GM21723 (cell line): ENCODE measurements around the gene IGF1R.

Experiments used
- ATAC-seq: cut with Tn5 transposase; IDR thresholded peaks from one replicate; pipeline ENCODE4 v1.9.1; 2021; ENCODE audit warnings: mild to moderate bottlenecking, moderate library complexity; ENCODE audit not compliant: unreplicated experiment

IGF1R gene

GRCh38 chr15:98743177-98743576 is 94.8 kb downstream of the IGF1R start:
- no peak for ATAC-seq

- no peak for ATAC-seq
Measured at GRCh38 chr15:98744506-98744905, 96.2 kb downstream of the IGF1R start.

GRCh38 chr15:98745179-98745578 is 96.8 kb downstream of the IGF1R start:
- ATAC-seq: no peak

GRCh38 chr15:98745650-98746374 is 97.5 kb downstream of the IGF1R start:
- ATAC-seq: no peak

GRCh38 chr15:98746375-98747155 is 98.2 kb downstream of the IGF1R start:
- no peak for ATAC-seq

GRCh38 chr15:98751767-98752166 is 103.4 kb downstream of the IGF1R start:
- ATAC-seq: no peak

- no peak for ATAC-seq
Measured at GRCh38 chr15:98753726-98754656, 105.7 kb downstream of the IGF1R start.

- ATAC-seq: no peak
Measured at GRCh38 chr15:98754657-98755022, 106.3 kb downstream of the IGF1R start.

GRCh38 chr15:98755138-98755537 is 106.8 kb downstream of the IGF1R start:
- ATAC-seq: no peak

- no peak for ATAC-seq
Measured at GRCh38 chr15:98755781-98756180, 107.4 kb downstream of the IGF1R start.

- ATAC-seq: no peak
Measured at GRCh38 chr15:98758224-98758623, 109.9 kb downstream of the IGF1R start.

- no peak for ATAC-seq
Measured at GRCh38 chr15:98759277-98759676, 110.9 kb downstream of the IGF1R start.

- no peak for ATAC-seq
Measured at GRCh38 chr15:98760112-98760826, 111.9 kb downstream of the IGF1R start.

GRCh38 chr15:98760975-98761374 is 112.6 kb downstream of the IGF1R start:
- ATAC-seq: no peak

GRCh38 chr15:98763179-98763578 is 114.8 kb downstream of the IGF1R start:
- no peak for ATAC-seq

- no peak for ATAC-seq
Measured at GRCh38 chr15:98764291-98764690, 116.0 kb downstream of the IGF1R start.

GRCh38 chr15:98765610-98766009 is 117.3 kb downstream of the IGF1R start:
- no peak for ATAC-seq

GRCh38 chr15:98767692-98768091 is 119.4 kb downstream of the IGF1R start:
- ATAC-seq: no peak

GRCh38 chr15:98769867-98770266 is 121.5 kb downstream of the IGF1R start:
- no peak for ATAC-seq

GRCh38 chr15:98770984-98771383 is 122.6 kb downstream of the IGF1R start:
- ATAC-seq: no peak

- ATAC-seq: no peak
Measured at GRCh38 chr15:98771541-98771940, 123.2 kb downstream of the IGF1R start.
